GM10248 (cell line): Measurements from ENCODE around the gene CDKAL1.
"Not testable (repeated sequence)": the region's sequence is repeated elsewhere in the genome, so short reads cannot be mapped to it uniquely, and the experiment has no call there.

Experiments used
- CTCF ChIA-PET: fragments of 300-600 bp; sonication (Branson Sonifier 250); formaldehyde crosslinking; extraction: SDS; loops from one replicate; lab custom pipeline; 2021; ENCODE audit warnings: antibody characterized with exemption; lab: Yijun Ruan, JAX
- POLR2A ChIA-PET: fragments of 350-650 bp; sonication (Branson Sonifier 250); formaldehyde crosslinking; extraction: SDS; loops from one replicate; lab custom pipeline; 2020; ENCODE audit warnings: antibody characterized with exemption; lab: Yijun Ruan, JAX
- DNase-seq: peaks from one replicate; pipeline ENCODE4 v3.0.0; 2012; ENCODE audit errors: extremely low spot score
- CTCF ChIP-seq: IDR thresholded peaks from 2 replicates; pipeline ENCODE4 v1.5.1; 2012; ENCODE audit warnings: mild to moderate bottlenecking, low read depth; ENCODE audit errors: extremely low read depth, missing control alignments, control extremely low read depth

The CDKAL1 gene

GRCh38 chr6:20922743-20923142 lies 388.5 kb downstream of the CDKAL1 start:
- no peak for DNase-seq
- POLR2A ChIA-PET: no interaction called here
- TF ChIP-seq CTCF: no peak
- CTCF ChIA-PET: no interaction called here

- DNase-seq, POLR2A ChIA-PET: not testable (repeated sequence)
- CTCF ChIA-PET: interaction anchor here (1.1 to 1.9 kb wide), 2 partner anchors 9 to 14 kb away, joined by 4 to 5 read pairs; no protein-coding TSS in a partner anchor
These were observed 389.8 kb downstream of the CDKAL1 start for GRCh38 chr6:20924094-20924493.

DNA sequence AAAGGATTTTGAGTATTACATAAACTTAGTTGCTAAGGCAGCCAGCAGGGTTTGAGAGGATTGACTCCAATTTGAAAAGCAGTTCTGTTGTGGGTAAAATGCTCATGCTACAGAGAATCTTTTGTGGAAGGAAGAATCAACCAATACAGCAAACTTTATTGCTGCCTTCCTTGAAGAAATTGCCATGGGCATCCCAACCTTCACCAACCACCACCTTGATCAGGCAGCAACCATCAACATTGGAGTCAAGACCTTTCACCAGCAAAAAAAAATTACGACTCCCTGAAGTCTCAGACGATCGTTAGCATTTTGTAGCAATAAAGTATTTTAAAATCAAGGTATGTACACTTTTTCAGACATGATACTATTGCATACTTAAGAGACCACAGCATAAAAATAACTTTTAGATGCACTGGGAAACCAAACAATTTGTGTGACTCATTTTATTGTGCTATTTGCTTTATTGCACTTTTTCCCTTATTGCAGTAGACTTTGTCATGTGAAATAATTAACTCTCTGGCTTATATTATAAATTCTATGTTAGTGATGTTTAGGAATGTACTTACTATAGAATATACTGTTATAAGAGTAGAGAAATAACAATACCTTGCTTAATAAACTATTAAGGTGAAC lies 390.8 kb downstream of the CDKAL1 start:
- DNase-seq: no peak
- ChIA-PET POLR2A (no interaction called here), CTCF (interaction anchor here (1.9 kb wide), 1 partner anchor 10 kb away, joined by 5 read pairs; no protein-coding TSS in a partner anchor)
- TF ChIP-seq CTCF: no peak

DNA sequence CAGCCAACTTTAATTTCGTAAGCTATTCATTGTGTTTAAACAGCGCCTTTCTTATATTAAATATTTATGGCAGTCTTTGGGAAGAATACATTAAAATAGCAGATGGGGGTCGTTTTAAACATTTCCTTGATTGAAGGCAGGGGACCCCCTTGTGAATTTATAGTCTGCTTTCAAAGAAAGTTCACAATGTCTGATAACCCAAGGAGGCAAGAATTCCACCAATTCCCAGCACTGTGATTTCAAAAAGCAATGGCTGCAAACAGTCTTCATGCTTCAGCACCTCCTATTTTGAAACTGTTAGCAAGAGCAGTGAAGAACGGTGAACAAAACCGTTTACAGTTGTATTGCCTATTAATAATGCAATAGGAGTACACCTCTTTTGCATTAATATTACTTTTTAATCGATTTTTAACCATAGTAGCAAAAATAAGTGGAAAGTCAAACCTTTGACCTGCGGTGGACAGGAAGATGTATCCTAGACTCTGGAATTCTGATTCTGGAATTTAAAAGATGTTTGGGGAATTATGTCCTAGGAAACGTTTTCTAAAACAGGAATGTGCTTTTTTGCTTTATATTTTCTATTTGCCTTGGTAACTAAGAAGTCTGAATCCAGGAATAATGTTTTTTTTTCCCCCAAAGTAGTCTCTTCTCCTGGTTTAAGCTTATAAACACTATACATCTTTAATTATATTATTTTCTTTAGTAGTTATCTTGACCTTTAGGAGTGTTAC lies 393.0 kb downstream of the CDKAL1 start:
- ChIA-PET CTCF (interaction anchor here (1.7 to 1.8 kb wide), 2 partner anchors 11 to 17 kb away, joined by 4 to 7 read pairs; no protein-coding TSS in a partner anchor), POLR2A (no interaction called here)
- DNase-seq: no peak
- TF ChIP-seq CTCF: no peak

DNA sequence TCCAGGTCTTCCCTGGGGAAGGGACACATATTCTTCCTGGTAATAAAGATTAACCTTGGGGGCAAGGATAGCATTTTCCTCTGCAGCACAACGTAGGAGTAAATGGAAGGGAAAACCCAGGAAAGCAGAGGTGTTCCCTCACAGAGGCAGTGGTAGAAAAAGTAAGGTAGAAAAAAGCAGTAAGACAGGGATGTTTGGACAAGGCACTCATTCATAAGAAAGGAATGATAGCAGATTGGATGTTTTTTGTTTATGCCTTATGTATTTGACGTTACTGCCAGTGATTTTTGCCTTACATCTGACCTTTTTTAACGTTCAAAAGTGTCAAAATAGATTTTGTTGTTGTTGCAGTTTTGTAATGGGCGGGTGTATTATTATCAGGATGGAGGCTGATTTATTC lies 395.0 kb downstream of the CDKAL1 start:
- no peak for DNase-seq
- TF ChIP-seq CTCF: no peak
- CTCF ChIA-PET: interaction anchor here (1.8 kb wide), 1 partner anchor 9 kb away, joined by 4 read pairs; no protein-coding TSS in a partner anchor
- POLR2A ChIA-PET: no interaction called here

DNA sequence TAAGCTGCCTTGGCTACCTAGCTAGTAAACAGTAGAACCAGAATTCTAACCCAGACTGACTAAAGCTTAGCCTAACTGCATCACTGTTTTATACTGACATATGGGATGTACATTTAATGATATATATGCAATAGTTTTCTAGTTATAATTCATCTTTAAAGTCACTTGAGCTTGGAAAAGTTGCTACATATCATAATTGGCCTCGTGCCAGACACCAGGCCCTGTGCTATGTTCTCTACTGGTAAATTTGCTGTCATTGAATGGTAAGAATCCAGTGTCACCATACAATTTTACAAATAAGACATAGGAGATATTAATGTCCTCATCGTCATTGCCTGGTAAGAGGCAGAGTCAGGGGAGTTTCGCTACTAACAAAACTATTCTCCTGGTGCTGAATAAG lies 396.8 kb downstream of the CDKAL1 start:
- no peak for TF ChIP-seq CTCF
- DNase-seq: no peak
- ChIA-PET CTCF (interaction anchor here (1.0 kb wide), 2 partner anchors 9 to 29 kb away, joined by 3 to 4 read pairs; no protein-coding TSS in a partner anchor), POLR2A (no interaction called here)

- TF ChIP-seq CTCF: no peak
- CTCF ChIA-PET: interaction anchor here (1.0 kb wide), 1 partner anchor 30 kb away, joined by 3 read pairs; no protein-coding TSS in a partner anchor
- POLR2A ChIA-PET: no interaction called here
These were observed 397.5 kb downstream of the CDKAL1 start for GRCh38 chr6:20931772-20932171.

More at GRCh38 chr6:20931772-20932171, 397.5 kb downstream of the CDKAL1 start:
- DNase-seq: no peak
